ENCODE data around the gene HPGDS. TPM values are rescaled to one million over a fixed set of nuclear protein-coding genes. Genes with fewer than 3 reads are reported as not detected.

Gene HPGDS
- polyA plus RNA-seq, 1 donor (not counting 4 experiments of a cell fraction or from before 2014, with no cell fraction given) = not detected

DNA sequence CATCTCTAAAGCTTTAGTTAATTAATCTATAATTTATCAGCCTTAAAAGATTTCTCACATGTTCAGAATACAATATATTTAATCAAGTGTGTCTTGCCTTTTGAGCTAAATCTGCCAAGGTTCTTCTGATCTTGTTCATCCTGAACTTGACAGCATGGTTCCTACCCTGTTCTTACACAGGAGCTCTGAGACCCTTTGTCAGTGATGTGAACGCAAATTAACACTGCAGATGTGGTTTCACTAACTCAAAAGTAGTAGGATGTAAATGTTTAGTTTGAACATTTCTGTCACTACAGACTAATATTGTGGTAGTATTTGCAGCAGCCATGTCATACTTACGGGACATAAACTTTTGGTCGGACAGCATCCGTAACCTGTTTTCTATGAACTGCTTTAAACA is 75.6 kb downstream of the HPGDS start:
- no peak for TF ChIP-seq EZH2 (IDR thresholded peaks at IDR 0.05; ENCODE audit: low read length)
- TF ChIP-seq, protein P1, sequence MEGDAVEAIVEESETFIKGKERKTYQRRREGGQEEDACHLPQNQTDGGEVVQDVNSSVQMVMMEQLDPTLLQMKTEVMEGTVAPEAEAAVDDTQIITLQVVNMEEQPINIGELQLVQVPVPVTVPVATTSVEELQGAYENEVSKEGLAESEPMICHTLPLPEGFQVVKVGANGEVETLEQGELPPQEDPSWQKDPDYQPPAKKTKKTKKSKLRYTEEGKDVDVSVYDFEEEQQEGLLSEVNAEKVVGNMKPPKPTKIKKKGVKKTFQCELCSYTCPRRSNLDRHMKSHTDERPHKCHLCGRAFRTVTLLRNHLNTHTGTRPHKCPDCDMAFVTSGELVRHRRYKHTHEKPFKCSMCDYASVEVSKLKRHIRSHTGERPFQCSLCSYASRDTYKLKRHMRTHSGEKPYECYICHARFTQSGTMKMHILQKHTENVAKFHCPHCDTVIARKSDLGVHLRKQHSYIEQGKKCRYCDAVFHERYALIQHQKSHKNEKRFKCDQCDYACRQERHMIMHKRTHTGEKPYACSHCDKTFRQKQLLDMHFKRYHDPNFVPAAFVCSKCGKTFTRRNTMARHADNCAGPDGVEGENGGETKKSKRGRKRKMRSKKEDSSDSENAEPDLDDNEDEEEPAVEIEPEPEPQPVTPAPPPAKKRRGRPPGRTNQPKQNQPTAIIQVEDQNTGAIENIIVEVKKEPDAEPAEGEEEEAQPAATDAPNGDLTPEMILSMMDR (optimal IDR thresholded peaks at IDR 0.05 in 1 of 3, IDR thresholded peaks at IDR 0.05 in 1 of 3, conservative IDR thresholded peaks at IDR 0.05 in 1 of 3; ENCODE audit: extremely low read depth in 1 of 3, insufficient read depth in 2 of 3, low read length in 3 of 3) = no peak
- peak; percentile 41 for FAIRE-seq
- peaks cover 11% of the 10 kb centered on the region for H3K4me1 ChIP-seq (ENCODE audit: control insufficient read depth, extremely low read depth, insufficient read depth, low read length)
- H3K4me3 ChIP-seq (ENCODE audit: control insufficient read depth in 2 of 3, extremely low read depth in 1 of 3, insufficient read depth in 2 of 3, low read depth in 1 of 3, low read length in 3 of 3) = no peak overlapping the region
- peaks cover 2 to 8% of the 10 kb centered on the region in 2 experiments for H3K36me3 ChIP-seq (ENCODE audit: control insufficient read depth in 2 of 2, extremely low read depth in 1 of 2, insufficient read depth in 2 of 2, low read length in 2 of 2)
- H2AFZ ChIP-seq (ENCODE audit: control insufficient read depth, low read length) = no peak overlapping the region
- H3K27me3 ChIP-seq (ENCODE audit: control insufficient read depth, extremely low read depth, insufficient read depth, low read length) = no peaks in the 10 kb centered on the region
- no peaks in the 10 kb centered on the region for H3K79me2 ChIP-seq (ENCODE audit: control insufficient read depth, insufficient read depth, low read length)
- H3K27ac ChIP-seq (ENCODE audit: control insufficient read depth, insufficient read depth, low read length) = no peak overlapping the region
- H3K4me2 ChIP-seq (ENCODE audit: control insufficient read depth, extremely low read depth, insufficient read depth, low read depth, low read length) = no peak overlapping the region
- no peaks in the 10 kb centered on the region for H4K20me1 ChIP-seq (ENCODE audit: control insufficient read depth, extremely low read depth, insufficient read depth, low read length)
- dilution Hi-C loops (cut with MboI; ENCODE audit: extremely low pct_ligation_motif_present, low sequenced_read_pairs) = no loop called here
- no peaks in the 10 kb centered on the region for H3K9me3 ChIP-seq (ENCODE audit: control insufficient read depth, low read depth, low read length)
- H3K9ac ChIP-seq (ENCODE audit: control insufficient read depth, extremely low read depth, insufficient read depth, low read length) = no peak overlapping the region
- no peak for DNase-seq (ENCODE audit: low read depth, low spot score)
- H3K9me1 ChIP-seq (ENCODE audit: control insufficient read depth, extremely low read depth, insufficient read depth, low read length) = no peaks in the 10 kb centered on the region

DNA sequence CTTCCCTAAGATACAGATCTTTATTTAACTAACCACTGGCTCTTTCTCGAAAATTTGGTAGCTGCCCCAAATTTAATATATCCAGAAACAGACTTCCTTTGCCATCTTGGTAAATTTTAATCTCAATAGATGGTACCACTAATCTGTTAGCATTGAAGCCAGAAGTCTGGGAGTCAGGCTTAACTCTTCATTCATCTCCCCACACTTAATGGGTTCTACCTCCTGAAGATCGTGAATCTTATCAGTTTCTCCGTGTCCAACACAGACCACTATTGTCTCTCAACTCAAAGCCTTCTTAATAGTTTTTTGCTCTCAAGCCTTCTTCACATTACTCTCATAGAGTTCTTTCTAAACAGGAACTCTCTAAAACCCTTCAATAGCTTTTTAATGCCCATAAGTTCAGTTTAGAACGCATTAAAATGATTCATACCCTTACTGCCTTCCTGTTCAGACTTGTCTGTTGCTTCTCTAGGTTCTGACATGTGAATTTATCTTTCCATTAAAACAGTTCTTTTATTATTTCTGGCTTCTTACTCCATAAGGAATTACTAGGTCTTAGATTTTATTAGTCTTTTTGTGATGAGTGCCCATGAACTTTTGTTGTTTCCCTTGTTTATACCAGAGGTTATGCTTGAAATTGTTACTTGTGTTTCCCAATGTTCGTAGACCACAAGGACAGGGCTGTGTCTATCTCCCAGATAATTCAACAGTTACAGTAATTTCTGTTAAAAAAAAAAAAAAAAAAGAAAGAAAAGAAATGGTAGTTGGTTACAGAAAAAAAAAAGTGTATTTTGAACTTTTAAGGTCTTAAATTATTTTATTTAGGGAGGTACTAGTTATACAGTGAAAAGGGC is 80.2 kb downstream of the HPGDS start:
- FAIRE-seq (peak; percentile 93), DNase-seq (ENCODE audit: low read depth, low spot score) (peak; percentile 15)
- peak overlapping the region; percentile 42 for H2AFZ ChIP-seq (ENCODE audit: control insufficient read depth, low read length)
- H3K4me1 ChIP-seq (ENCODE audit: control insufficient read depth, extremely low read depth, insufficient read depth, low read length) = peaks cover 15% of the 10 kb centered on the region
- no peaks in the 10 kb centered on the region for H3K27me3 ChIP-seq (ENCODE audit: control insufficient read depth, extremely low read depth, insufficient read depth, low read length)
- peak overlapping the region in 1 of 3 experiments; percentile 8 for H3K4me3 ChIP-seq (ENCODE audit: control insufficient read depth in 2 of 3, extremely low read depth in 1 of 3, insufficient read depth in 2 of 3, low read depth in 1 of 3, low read length in 3 of 3)
- dilution Hi-C loops (cut with MboI; ENCODE audit: extremely low pct_ligation_motif_present, low sequenced_read_pairs) = no loop called here
- TF ChIP-seq EZH2 (IDR thresholded peaks at IDR 0.05; ENCODE audit: low read length) = no peak
- TF ChIP-seq, protein P1 (optimal IDR thresholded peaks at IDR 0.05 in 1 of 3, IDR thresholded peaks at IDR 0.05 in 1 of 3, conservative IDR thresholded peaks at IDR 0.05 in 1 of 3; ENCODE audit: extremely low read depth in 1 of 3, insufficient read depth in 2 of 3, low read length in 3 of 3) = no peak
- H3K36me3 ChIP-seq (ENCODE audit: control insufficient read depth in 2 of 2, extremely low read depth in 1 of 2, insufficient read depth in 2 of 2, low read length in 2 of 2) = peaks cover 2 to 8% of the 10 kb centered on the region in 2 experiments
- H3K9me1 ChIP-seq (ENCODE audit: control insufficient read depth, extremely low read depth, insufficient read depth, low read length) = no peaks in the 10 kb centered on the region
- H4K20me1 ChIP-seq (ENCODE audit: control insufficient read depth, extremely low read depth, insufficient read depth, low read length) = no peaks in the 10 kb centered on the region
- peak overlapping the region; percentile 78 for H3K4me2 ChIP-seq (ENCODE audit: control insufficient read depth, extremely low read depth, insufficient read depth, low read depth, low read length)
- no peaks in the 10 kb centered on the region for H3K79me2 ChIP-seq (ENCODE audit: control insufficient read depth, insufficient read depth, low read length)
- no peaks in the 10 kb centered on the region for H3K9me3 ChIP-seq (ENCODE audit: control insufficient read depth, low read depth, low read length)
- H3K27ac ChIP-seq (ENCODE audit: control insufficient read depth, insufficient read depth, low read length) = peak overlapping the region; percentile 50
- no peak overlapping the region for H3K9ac ChIP-seq (ENCODE audit: control insufficient read depth, extremely low read depth, insufficient read depth, low read length)

All from keratinocyte (primary cell).